HEK293 (cell line): ENCODE data around the gene GRK5.

Source experiments
- CTCF ChIA-PET: fragments of 350-600 bp; formaldehyde crosslinking; extraction: SDS; loops from one replicate; lab custom pipeline; 2021; ENCODE audit warnings: antibody characterized with exemption; lab: Yijun Ruan, JAX
- POLR2A ChIA-PET: fragments of 300-600 bp; formaldehyde crosslinking; extraction: SDS; loops from one replicate; lab custom pipeline; 2020; ENCODE audit warnings: antibody characterized with exemption, inconsistent platforms; lab: Yijun Ruan, JAX
- H3K27ac ChIP-seq: fragments of 200-500 bp; sonication (Bioruptor generic); 2 replicates; pipeline ENCODE4 v1.5.1; 2014; ENCODE audit warnings: low read depth, low read length, control low read depth, inconsistent platforms; ENCODE audit errors: extremely low read depth
- H3K36me3 ChIP-seq, 2 experiments: fragments of 200-500 bp in 1 of 2; sonication (Bioruptor generic) in 1 of 2; 1 replicate in 1 of 2; 2 replicates in 1 of 2; pipeline ENCODE4 v1.5.1; 2014 to 2017; ENCODE audit warnings: inconsistent platforms in 2 of 2, low read length in 2 of 2; ENCODE audit not compliant: control insufficient read depth in 2 of 2, insufficient read depth in 1 of 2
- H3K4me1 ChIP-seq: fragments of 200-500 bp; sonication (Bioruptor generic); 2 replicates; pipeline ENCODE4 v1.5.1; 2014; ENCODE audit warnings: mild to moderate bottlenecking, low read length, inconsistent platforms; ENCODE audit not compliant: control insufficient read depth, insufficient read depth
- H3K4me3 ChIP-seq: 2 replicates; pipeline ENCODE4 v1.5.1; 2011; ENCODE audit warnings: low read depth, mild to moderate bottlenecking, control low read depth, low read length, moderate library complexity
- H3K9me3 ChIP-seq: fragments of 200-500 bp; sonication (Bioruptor generic); 2 replicates; pipeline ENCODE4 v1.5.1; 2014; ENCODE audit warnings: low read depth, low read length, inconsistent platforms; ENCODE audit not compliant: control insufficient read depth, insufficient read depth
- EGR2 ChIP-seq: fragments of 450-650 bp; formaldehyde crosslinking; IDR thresholded peaks from 2 replicates; pipeline ENCODE4 v1.5.1; 2016; ENCODE audit warnings: low read depth, missing biosample characterization, missing genetic modification characterization
- HOXA7 ChIP-seq: sonication (generic); formaldehyde crosslinking; IDR thresholded peaks from 2 replicates; pipeline ENCODE4 v1.8.1; 2022; ENCODE audit warnings: missing genetic modification reagents, borderline replicate concordance
- IKZF3 ChIP-seq: fragments of 450-650 bp; IDR thresholded peaks from 2 replicates; pipeline ENCODE4 v1.5.0; 2018; ENCODE audit warnings: missing biosample characterization, mild to moderate bottlenecking, missing genetic modification characterization, moderate library complexity
- KLF17 ChIP-seq: fragments of 450-650 bp; formaldehyde crosslinking; IDR thresholded peaks from 2 replicates; pipeline ENCODE4 v1.5.1; 2016; ENCODE audit warnings: missing biosample characterization, missing genetic modification characterization
- SP3 ChIP-seq: fragments of 450-650 bp; formaldehyde crosslinking; IDR thresholded peaks from 2 replicates; pipeline ENCODE4 v1.5.1; 2016; ENCODE audit warnings: missing biosample characterization, missing genetic modification characterization
- WT1 ChIP-seq: fragments of 450-650 bp; formaldehyde crosslinking; IDR thresholded peaks from 2 replicates; pipeline ENCODE4 v1.5.1; 2016; ENCODE audit warnings: missing biosample characterization, missing genetic modification characterization
- ZBTB48 ChIP-seq: fragments of 450-650 bp; formaldehyde crosslinking; IDR thresholded peaks from 2 replicates; pipeline ENCODE4 v1.5.1; 2016; ENCODE audit warnings: missing biosample characterization, missing genetic modification characterization
- ZFHX2 ChIP-seq: fragments of 450-650 bp; formaldehyde crosslinking; conservative IDR thresholded peaks from 2 replicates; pipeline ENCODE4 v1.5.1; 2016; ENCODE audit warnings: missing biosample characterization, missing genetic modification characterization
- ZFP3 ChIP-seq: fragments of 450-650 bp; formaldehyde crosslinking; IDR thresholded peaks from 2 replicates; pipeline ENCODE4 v1.5.1; 2016; ENCODE audit warnings: low read depth, missing biosample characterization, missing genetic modification characterization
- ZNF146 ChIP-seq: fragments of 450-650 bp; formaldehyde crosslinking; IDR thresholded peaks from 2 replicates; pipeline ENCODE4 v1.5.1; 2016; ENCODE audit warnings: missing biosample characterization, missing genetic modification characterization
- ZNF169 ChIP-seq: fragments of 450-650 bp; formaldehyde crosslinking; IDR thresholded peaks from 2 replicates; pipeline ENCODE4 v1.5.1; 2016; ENCODE audit warnings: missing biosample characterization, missing genetic modification characterization
- ZNF221 ChIP-seq: fragments of 450-650 bp; formaldehyde crosslinking; IDR thresholded peaks from 2 replicates; pipeline ENCODE4 v1.5.1; 2017; ENCODE audit warnings: missing biosample characterization, missing genetic modification characterization, borderline replicate concordance
- ZNF266 ChIP-seq: fragments of 450-650 bp; formaldehyde crosslinking; IDR thresholded peaks from 2 replicates; pipeline ENCODE4 v1.5.1; 2016; ENCODE audit warnings: missing biosample characterization, missing genetic modification characterization, low read depth
- ZNF280D ChIP-seq: fragments of 450-650 bp; formaldehyde crosslinking; IDR thresholded peaks from 2 replicates; pipeline ENCODE4 v1.5.1; 2016; ENCODE audit warnings: missing biosample characterization, missing genetic modification characterization
- ZNF341 ChIP-seq: fragments of 450-650 bp; formaldehyde crosslinking; IDR thresholded peaks from 2 replicates; pipeline ENCODE4; 2016; ENCODE audit warnings: low read depth, missing biosample characterization, missing genetic modification characterization
- ZNF354C ChIP-seq: fragments of 450-650 bp; formaldehyde crosslinking; IDR thresholded peaks from 2 replicates; pipeline ENCODE4 v1.5.1; 2016; ENCODE audit warnings: missing biosample characterization, missing genetic modification characterization, low read depth, borderline replicate concordance
- ZNF366 ChIP-seq: fragments of 450-650 bp; formaldehyde crosslinking; conservative IDR thresholded peaks from 2 replicates; pipeline ENCODE4 v1.5.1; 2016; ENCODE audit warnings: missing biosample characterization, missing genetic modification characterization
- ZNF391 ChIP-seq: fragments of 450-650 bp; formaldehyde crosslinking; IDR thresholded peaks from 2 replicates; pipeline ENCODE4 v1.5.1; 2016; ENCODE audit warnings: low read depth, missing biosample characterization, missing genetic modification characterization, borderline replicate concordance
- ZNF394 ChIP-seq: fragments of 450-650 bp; formaldehyde crosslinking; IDR thresholded peaks from 2 replicates; pipeline ENCODE4 v1.5.1; 2016; ENCODE audit warnings: missing biosample characterization, missing genetic modification characterization, mild to moderate bottlenecking, moderate library complexity, borderline replicate concordance
- ZNF423 ChIP-seq: fragments of 450-650 bp; formaldehyde crosslinking; IDR thresholded peaks from 2 replicates; pipeline ENCODE4 v1.5.1; 2016; ENCODE audit warnings: missing biosample characterization, missing genetic modification characterization
- ZNF426 ChIP-seq: fragments of 450-650 bp; formaldehyde crosslinking; IDR thresholded peaks from 2 replicates; pipeline ENCODE4 v1.5.1; 2017; ENCODE audit warnings: missing biosample characterization, missing genetic modification characterization, mild to moderate bottlenecking, inconsistent platforms, moderate library complexity
- ZNF473 ChIP-seq: fragments of 450-650 bp; formaldehyde crosslinking; IDR thresholded peaks from 2 replicates; pipeline ENCODE4 v1.5.1; 2017; ENCODE audit warnings: missing biosample characterization, missing genetic modification characterization
- ZNF513 ChIP-seq: fragments of 450-650 bp; IDR thresholded peaks from 2 replicates; pipeline ENCODE4 v1.5.1; 2018; ENCODE audit warnings: missing biosample characterization, missing genetic modification characterization
- ZNF530 ChIP-seq: fragments of 450-650 bp; formaldehyde crosslinking; IDR thresholded peaks from 2 replicates; pipeline ENCODE4 v1.5.1; 2016; ENCODE audit warnings: low read depth, missing biosample characterization, missing genetic modification characterization
- ZNF585B ChIP-seq: fragments of 450-650 bp; formaldehyde crosslinking; IDR thresholded peaks from 2 replicates; pipeline ENCODE4 v1.5.1; 2016; ENCODE audit warnings: missing biosample characterization, missing genetic modification characterization
- ZNF621 ChIP-seq: fragments of 450-650 bp; formaldehyde crosslinking; IDR thresholded peaks from 2 replicates; pipeline ENCODE4 v1.5.1; 2017; ENCODE audit warnings: missing biosample characterization, missing genetic modification characterization
- ZNF629 ChIP-seq: fragments of 450-650 bp; formaldehyde crosslinking; IDR thresholded peaks from 2 replicates; pipeline ENCODE4 v1.5.1; 2017; ENCODE audit warnings: missing biosample characterization, missing genetic modification characterization
- ZNF704 ChIP-seq: fragments of 450-650 bp; formaldehyde crosslinking; IDR thresholded peaks from 2 replicates; pipeline ENCODE4 v1.5.1; 2016; ENCODE audit warnings: missing biosample characterization, missing genetic modification characterization
- ZNF837 ChIP-seq: fragments of 450-650 bp; formaldehyde crosslinking; IDR thresholded peaks from 2 replicates; pipeline ENCODE4 v1.5.1; 2016; ENCODE audit warnings: missing biosample characterization, missing genetic modification characterization
- ZSCAN30 ChIP-seq: fragments of 450-650 bp; IDR thresholded peaks from 2 replicates; pipeline ENCODE4 v1.5.1; 2018; ENCODE audit warnings: missing biosample characterization, mild to moderate bottlenecking, missing genetic modification characterization, moderate library complexity
- ZSCAN4 ChIP-seq: fragments of 450-650 bp; formaldehyde crosslinking; IDR thresholded peaks from 2 replicates; pipeline ENCODE4 v1.5.1; 2017; ENCODE audit warnings: missing biosample characterization, missing genetic modification characterization

GRK5 gene

GRCh38 chr10:119360181-119360921, 153.0 kb downstream of the GRK5 start:
- ChIA-PET CTCF (interaction anchor here (0.8 kb wide), 1 partner anchor 73 kb away, joined by 8 read pairs; no protein-coding TSS in a partner anchor), POLR2A (no interaction called here)
- Histone ChIP-seq H3K27ac (no peak overlapping the region), H3K9me3 (no peaks in the 10 kb centered on the region), H3K4me1 (no peaks in the 10 kb centered on the region), H3K4me3 (no peak overlapping the region)
- peak; percentile 90 for TF ChIP-seq SP3
- peak; percentile 1; the same call in 1 of the 2 replicates for TF ChIP-seq ZNF146
- no peak for TF ChIP-seq ZNF354C (tag by site-specific recombination)
- no peak for TF ChIP-seq WT1 (tag by site-specific recombination)
- TF ChIP-seq ZNF473: no peak
- no peak for TF ChIP-seq ZNF423 (tag by site-specific recombination)
- TF ChIP-seq ZNF391 (tag by site-specific recombination): no peak
- no peak for TF ChIP-seq HOXA7 (CRISPR knock-in tag)
- TF ChIP-seq ZNF530: no peak
- no peak for TF ChIP-seq ZNF585B (tag by site-specific recombination)
- no peak for TF ChIP-seq ZNF221 (tag by site-specific recombination)
- peak; percentile 99 for TF ChIP-seq ZFHX2
- TF ChIP-seq ZNF341 (tag by site-specific recombination): no peak
- TF ChIP-seq ZNF280D: no peak
- TF ChIP-seq ZSCAN30: no peak
- no peak for TF ChIP-seq IKZF3 (tag by site-specific recombination)
- TF ChIP-seq ZNF266 (tag by site-specific recombination): no peak
- TF ChIP-seq KLF17 (tag by site-specific recombination): no peak
- TF ChIP-seq ZFP3 (tag by site-specific recombination): no peak
- TF ChIP-seq ZNF426 (tag by site-specific recombination): no peak
- no peak for TF ChIP-seq ZSCAN4 (tag by site-specific recombination)
- TF ChIP-seq ZNF366 (tag by site-specific recombination): no peak
- no peak for TF ChIP-seq ZNF704 (tag by site-specific recombination)
- TF ChIP-seq EGR2 (tag by site-specific recombination): peak; percentile 99
- TF ChIP-seq ZNF621 (tag by site-specific recombination): no peak
- TF ChIP-seq ZBTB48 (tag by site-specific recombination): no peak
- TF ChIP-seq ZNF169 (tag by site-specific recombination): no peak
- no peak for TF ChIP-seq ZNF837 (tag by site-specific recombination)
- TF ChIP-seq ZNF629 (tag by site-specific recombination): no peak
- TF ChIP-seq ZNF394 (tag by site-specific recombination): no peak
- no peak for TF ChIP-seq ZNF513 (tag by site-specific recombination)
- TF ChIP-seq, all 188 proteins: peak for 4
- H3K36me3 ChIP-seq: no peaks in the 10 kb centered on the region
